GM12874 (cell line): Measurements from ENCODE around the gene YY1.

ENCODE experiments used
- TF ChIP-seq, protein P1 (sequence below): IDR thresholded peaks from 2 replicates; pipeline ENCODE4 v1.5.1; 2011; ENCODE audit warnings: low read depth, mild to moderate bottlenecking, control low read depth, low read length, moderate library complexity; ENCODE audit not compliant: insufficient read depth

YY1 gene

DNA sequence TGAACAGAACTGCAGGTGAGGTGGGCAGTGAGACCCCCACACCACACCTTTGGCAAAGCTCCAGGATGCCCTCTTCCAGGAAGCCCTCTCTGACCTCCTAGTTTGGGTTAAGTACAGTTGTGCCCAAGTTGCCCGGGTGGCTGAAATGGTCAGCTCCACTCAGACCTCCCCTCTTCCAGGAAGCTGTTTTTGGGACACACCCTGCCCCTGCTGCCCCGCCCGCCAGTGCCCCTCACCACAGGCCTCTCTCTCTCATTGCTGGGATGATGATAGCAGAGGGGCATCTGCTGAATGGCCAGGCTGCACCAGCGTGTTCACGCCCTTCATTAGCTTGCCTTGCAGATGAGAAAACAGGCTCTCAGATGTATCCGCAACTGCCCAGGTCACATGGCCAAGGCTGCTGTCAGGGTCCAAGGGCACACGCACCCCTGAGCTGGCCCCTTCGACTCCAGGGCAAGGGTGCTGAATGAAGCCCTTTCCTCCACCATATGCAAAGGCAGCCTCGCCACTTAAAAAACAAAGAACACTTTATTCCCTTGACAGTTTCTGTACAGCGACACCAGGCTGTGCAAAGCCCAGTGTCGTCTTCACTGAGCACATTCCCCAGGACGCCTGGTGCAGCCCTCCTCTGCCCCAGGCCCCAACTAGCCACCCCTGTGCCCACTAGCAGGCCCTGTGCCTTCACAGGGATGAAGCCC, 51.8 kb downstream of the YY1 start:
- TF ChIP-seq, protein P1, sequence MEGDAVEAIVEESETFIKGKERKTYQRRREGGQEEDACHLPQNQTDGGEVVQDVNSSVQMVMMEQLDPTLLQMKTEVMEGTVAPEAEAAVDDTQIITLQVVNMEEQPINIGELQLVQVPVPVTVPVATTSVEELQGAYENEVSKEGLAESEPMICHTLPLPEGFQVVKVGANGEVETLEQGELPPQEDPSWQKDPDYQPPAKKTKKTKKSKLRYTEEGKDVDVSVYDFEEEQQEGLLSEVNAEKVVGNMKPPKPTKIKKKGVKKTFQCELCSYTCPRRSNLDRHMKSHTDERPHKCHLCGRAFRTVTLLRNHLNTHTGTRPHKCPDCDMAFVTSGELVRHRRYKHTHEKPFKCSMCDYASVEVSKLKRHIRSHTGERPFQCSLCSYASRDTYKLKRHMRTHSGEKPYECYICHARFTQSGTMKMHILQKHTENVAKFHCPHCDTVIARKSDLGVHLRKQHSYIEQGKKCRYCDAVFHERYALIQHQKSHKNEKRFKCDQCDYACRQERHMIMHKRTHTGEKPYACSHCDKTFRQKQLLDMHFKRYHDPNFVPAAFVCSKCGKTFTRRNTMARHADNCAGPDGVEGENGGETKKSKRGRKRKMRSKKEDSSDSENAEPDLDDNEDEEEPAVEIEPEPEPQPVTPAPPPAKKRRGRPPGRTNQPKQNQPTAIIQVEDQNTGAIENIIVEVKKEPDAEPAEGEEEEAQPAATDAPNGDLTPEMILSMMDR: no peak

GRCh38 chr14:100291305-100292075, 52.5 kb downstream of the YY1 start:
- TF ChIP-seq, protein P1: no peak

- TF ChIP-seq, protein P1: no peak
Observed at GRCh38 chr14:100292301-100292775, 53.4 kb downstream of the YY1 start.

DNA sequence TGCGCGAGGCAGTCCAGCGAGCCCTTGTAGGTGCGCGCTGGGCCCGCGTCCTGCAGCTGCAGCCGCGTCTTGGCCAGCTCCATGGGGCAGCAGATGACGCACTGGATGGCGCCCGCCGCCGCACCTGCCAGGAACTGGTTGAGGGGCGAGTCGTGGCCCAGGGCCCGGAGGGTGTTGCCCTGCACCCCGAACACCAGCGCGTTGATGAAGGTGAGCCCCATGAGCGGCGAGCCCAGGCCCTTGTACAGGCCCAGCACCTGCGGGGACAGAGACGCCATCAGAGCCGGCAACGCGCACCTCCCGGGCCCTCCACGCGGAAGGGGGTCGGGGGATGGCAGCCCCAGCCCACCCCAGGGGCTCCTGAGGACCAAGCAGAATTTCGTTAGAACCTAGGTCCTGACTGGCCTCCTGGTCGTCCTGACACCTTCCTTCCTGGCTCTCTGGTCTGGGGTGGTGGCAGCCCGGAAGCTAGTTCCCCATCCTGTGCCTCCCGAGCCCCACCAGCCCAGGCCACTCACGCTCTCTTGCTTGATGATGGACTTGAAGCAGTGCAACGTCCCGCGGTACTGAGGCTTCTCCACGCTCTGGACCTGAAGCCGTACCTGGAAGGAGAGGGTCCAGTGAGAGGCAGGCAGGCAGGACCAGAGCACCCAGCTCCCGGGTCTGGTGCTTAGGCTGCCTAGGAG, 54.0 kb downstream of the YY1 start:
- TF ChIP-seq, protein P1: no peak

GRCh38 chr14:100293497-100294212, 54.7 kb downstream of the YY1 start:
- TF ChIP-seq, protein P1: no peak

DNA sequence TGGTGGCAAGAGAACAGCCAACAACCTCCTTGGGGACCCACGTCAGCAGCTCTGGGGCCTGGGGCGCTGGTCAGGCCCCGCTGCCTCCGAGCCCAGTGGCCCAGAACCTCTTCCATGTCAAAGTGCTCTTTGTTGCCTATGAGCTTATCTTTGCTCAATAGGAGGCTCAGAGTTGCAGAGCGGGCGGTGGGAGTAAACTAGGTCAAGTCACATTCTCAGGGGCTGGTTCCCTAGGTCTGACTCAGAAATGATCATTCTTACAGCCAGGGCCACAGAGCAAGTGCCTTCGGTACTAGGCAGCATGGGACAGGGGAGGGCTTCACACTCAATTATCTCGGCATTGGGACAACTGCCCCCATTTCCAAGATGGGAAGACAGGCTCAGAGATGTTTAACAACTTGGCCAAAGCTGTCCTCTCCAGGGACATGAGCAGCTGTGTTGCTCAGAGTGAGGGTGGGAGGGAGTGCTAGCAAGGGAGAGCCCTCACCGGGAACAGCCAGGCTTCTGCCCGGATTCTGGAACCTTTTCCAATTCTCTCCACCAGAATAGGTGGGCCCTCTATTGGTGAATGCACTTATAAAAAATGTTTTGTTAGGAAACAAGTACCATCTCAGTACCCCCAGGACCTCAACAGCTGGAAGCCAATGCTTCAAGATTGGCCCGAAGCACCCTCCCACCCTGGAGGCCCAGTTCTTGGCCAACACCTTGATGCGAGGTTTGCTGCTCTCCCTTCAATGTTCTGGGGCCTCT, 55.4 kb downstream of the YY1 start:
- TF ChIP-seq, protein P1: no peak
